Fibroblast of peridontal ligament (primary cell): ENCODE results near the gene ROBO1.

ENCODE experiments used
- DNase-seq: peaks from one replicate; pipeline ENCODE4 v3.0.0-alpha.2; 2010; ENCODE audit errors: extremely low read depth

ROBO1 gene

DNA sequence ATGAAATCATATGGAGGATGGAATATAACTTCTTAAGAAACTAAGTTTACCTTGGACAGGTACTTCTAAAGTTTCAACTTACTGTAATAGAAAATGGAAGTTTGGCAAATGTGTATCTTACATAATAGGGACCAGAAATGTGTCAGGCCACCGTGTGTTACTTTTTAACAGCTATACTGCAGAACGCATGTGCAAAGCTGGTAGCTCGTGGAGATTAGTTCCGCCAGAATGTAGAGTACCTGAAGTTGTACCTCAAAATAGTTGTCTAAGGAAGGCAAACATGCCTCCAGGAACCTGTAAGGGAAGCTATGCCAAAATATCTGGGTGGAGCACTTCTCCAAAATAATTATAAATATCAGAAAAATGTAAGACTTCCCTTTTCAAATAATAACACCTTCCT, 920.6 kb downstream of the ROBO1 start:
- no peak for DNase-seq

DNA sequence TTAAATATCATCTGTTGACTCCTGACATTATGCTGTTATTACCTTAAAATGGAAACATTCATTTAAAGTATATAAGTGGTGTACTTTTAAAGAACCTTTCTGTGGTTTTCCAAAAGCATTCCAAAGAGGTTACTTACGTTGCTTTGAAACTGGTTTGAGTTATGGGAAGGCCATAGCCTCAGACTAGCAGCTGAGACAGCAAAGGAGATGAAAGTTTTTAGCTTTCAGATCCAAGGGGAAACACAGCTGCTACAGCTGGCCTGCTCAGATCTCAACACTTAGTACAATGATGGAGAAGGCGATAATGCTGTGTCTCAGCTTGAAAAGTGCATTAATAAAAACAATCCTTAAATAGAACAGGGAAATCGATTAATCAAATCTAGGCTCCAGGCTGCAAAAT, 921.1 kb downstream of the ROBO1 start:
- DNase-seq: peak; percentile 62

DNA sequence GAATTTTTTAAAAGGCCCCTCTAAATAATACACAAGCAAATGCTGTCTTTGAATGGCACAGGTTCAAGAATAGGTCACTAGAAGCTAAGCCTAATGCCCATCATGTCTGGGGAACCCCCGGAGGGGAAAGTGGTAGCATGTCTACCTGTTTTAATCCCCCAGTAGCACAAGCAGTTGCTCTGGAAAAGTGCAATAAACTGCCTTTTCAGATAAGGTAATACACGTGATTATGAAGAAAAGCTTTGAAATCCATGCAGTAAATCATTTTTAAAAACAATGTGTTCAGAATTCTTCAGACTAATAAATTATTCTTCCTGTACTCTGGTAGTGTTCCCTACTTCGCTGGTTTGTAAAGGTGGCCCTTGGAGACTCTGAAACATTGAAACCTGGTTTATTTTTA, 922.2 kb downstream of the ROBO1 start:
- no peak for DNase-seq

DNA sequence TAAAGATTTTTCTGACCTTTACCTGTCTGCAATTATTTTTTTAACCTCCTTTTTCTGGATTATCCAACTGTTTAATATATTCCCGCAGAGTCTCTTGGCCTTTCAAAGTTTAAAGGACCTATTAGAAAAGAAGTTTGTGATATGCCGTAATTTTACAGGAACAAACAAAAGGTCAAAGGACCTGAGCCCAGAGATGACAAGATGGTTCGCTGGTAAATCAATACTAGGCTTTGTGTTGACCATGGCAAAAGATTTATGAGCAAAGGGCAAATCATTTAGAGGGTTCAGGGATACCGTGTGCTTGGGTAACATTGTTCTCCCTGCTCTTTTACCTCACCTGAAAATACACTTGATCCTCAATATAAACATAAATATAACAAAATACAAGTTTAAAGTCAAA, 923.5 kb downstream of the ROBO1 start:
- no peak for DNase-seq

DNA sequence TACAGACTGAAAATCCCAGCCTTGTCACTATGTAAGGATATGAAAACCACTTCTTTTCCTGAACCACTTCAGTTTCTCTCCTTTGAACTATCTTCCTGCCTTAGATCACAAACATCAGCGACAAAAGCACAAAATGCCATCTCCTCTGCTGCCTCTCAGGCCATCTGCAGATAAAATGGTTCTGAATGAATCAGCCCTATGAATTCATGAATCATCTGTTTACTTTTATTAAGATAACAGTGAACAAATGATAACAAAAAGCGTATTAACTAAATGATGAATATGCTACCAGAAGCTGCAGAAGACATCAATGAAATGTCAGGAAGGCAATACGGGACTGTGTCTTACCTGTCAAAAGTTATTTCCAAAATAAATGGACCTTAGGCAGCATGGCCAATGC, 928.1 kb downstream of the ROBO1 start:
- DNase-seq: no peak

DNA sequence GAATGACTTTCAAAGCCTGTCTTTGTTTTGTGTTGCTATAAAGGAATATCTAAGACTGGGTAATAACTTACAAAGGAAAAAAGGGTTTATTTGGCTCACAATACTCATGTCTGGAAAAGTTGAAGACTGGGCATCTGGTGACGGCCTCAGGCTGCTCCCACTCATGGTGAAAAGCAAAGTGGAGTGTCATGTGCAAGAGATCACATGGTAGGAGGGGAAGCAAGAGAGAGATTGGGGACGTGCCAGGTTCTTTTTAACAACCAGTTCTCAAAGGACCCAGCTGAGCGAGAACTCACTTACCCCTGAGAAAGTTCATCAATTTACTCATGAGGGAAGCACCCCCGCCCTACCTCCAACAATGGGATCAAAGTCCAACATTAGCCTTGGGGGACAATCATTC, 929.4 kb downstream of the ROBO1 start:
- DNase-seq: no peak

DNA sequence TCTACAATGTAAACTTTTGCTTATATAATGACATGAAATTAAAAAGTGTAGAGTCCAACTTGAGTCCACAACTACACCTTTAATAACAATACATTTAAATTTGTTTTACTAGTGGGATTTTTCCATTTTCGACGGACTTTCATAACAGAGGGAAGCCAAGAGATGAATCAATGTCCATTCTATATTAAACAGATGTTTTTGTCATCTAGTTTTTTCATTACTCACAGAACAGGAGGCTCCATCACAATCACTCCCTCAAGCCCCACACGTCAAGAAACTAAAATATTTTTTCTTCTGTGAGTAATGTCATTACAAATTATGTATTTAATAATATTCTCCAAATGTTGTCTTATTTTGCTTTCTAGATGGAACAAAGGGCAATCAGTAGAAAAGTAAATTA, 932.9 kb downstream of the ROBO1 start:
- no peak for DNase-seq

DNA sequence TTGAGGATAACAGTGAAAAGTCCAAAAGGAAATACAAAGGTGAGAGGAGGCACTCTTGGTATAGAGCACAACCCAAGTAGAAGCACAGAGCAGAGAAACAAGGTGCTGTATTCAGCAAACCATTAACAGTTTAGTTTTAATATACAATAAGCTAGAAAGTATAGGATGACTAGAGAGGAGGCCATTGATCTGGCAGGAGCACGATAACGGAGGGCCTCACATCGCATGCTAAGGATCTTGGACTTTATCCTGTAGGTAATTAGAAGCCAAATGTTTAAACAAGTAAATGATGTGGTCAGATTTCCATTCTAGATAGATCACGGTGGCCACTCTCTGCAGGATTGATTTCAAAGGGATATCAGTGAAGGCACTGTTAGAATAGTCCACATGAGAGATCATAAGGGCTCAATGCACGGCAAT, 935.0 kb downstream of the ROBO1 start:
- DNase-seq: no peak

DNA sequence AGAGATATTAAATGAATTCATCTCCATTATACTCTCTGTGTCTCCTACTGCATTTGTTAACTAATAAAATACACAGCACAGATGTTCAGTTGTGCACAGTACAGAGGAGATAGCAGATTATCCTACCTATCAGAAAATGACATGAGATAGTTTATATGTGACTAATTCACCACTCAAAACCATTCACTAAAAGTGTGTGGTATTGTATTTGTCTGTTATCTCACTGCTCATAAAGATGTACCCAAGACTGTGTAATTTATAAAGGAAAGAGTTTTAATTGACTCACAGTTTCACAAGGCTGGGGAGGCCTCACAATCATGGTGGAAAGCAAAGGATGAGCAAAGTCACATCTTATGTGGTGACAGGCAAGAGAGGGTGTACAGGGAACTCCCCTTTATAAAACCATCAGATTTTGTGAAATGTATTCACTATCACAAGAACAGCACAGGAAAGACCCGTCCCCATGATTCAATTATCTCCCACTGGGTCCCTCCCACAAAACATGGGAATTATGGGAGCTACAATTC, 936.3 kb downstream of the ROBO1 start:
- no peak for DNase-seq

DNA sequence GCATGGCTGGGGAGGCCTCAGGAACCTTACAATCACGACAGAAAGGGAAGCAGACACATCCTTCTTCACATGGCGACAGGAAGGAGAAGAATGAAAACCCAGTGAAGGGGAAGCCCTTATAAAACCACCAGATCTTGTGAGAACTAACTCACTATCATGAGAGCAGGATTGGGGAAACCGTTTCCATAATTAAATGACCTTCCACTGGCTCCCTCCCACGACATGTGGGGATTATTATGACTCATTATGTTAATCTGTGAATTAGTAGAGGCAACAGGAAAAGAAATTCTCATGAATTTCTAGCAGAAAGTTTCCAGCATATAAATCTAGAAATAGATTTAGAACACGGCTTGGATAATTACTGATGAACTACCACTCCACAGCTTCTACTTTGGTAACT, 937.3 kb downstream of the ROBO1 start:
- peak; percentile 16 for DNase-seq

DNA sequence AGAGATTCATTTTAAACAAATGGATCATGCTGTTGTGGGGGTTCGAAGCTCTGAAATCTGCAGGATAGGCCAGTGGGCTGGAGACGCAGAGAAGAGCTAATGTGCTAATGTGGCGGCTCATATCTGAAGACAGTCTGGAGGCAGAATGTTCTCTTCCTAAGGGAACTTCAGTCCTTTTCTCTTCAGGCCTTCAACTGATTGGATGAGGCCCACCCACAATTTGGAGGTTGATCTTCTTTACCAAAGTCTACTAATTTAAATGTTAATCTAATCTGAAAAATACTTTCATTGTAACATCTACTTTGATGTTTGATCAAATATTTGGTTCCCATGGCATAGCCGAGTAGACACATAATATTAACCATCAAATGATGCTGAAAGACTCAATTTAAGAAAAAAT, 940.2 kb downstream of the ROBO1 start:
- no peak for DNase-seq

DNA sequence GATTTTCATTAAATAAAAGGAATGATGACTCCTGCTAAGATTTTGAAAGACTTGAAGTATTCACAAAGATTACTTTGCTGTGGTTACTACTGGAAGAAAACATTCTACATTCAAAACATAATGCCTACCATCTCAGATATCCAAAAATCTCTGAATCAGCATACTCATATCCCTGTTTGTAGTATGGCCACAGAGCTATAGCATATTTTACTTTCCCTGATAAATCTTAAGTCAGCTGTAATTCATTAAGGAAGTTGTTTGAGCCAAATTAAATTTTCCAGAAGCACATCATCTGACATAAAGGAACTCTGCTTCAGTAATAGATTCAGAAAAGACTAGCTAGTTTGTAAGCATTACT, 942.0 kb downstream of the ROBO1 start:
- DNase-seq: peak; percentile 80

DNA sequence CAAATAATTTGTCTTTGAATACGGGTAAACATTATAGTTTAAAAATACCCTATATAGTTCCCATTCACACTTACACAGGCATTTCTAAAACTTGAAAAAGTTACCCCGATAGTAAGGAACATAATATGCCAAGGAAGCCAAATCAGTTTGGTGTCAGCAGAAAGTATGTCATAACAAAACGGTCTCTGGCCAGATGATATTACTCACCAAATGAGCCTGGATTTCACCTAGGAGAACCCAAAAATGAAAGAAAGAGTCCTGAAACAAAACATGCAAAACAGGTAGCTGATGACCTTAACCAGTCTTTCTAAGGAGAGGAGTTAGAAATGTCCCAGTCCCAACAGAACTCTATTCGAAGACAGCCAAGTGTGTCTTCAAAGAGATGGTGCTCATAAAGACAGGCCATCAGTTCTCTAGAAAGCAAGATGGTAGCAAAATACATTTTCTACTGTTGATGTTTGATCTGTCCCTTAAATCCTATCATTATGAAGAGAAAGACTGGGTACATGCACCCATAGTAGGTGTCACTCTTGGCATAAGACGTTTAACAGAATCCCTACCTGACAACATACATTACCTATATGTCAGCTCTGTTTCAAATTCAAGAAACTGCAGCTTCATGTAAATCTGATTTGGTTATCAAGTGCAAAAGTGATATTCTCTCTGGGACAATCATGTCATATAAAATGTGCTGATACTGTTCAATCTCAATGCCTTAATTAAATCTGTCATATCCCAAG, 942.5 kb downstream of the ROBO1 start:
- no peak for DNase-seq

DNA sequence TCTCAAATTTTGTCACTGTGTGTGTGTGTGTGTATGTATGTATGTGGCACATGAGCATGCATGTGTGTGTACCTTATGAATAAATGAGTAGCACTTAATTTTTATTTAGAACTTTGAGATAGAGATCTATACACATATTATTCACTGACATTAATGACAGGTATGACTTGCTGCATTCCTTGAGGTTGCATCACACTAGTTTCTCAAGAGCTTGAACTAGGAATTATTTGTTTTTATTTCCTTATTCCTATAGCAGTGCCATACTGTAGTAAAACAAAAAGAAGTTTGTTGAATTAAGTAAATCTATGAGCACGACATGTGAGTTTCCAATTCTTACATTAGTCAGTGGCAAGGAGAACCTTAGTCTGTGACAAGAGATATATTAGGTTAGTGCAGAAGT, 943.9 kb downstream of the ROBO1 start:
- DNase-seq: no peak

DNA sequence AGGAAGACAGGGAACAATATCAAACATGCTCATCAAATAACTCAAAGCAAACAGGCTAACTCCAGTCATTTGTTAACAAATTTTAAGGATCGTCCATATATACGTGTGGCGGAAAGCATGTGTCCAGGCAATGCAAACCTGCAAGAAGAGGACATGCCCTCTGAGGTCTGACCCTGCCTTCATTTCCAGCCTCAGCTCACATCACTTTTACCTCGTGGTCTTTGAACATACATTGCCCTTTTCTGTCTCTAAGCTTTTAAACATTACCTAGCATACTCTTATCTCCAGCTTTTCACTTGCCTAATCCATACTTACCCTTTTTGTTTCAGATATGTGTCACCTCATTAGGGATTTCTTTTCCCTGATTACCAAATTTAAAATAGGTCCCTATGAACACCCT, 944.4 kb downstream of the ROBO1 start:
- DNase-seq: no peak

DNA sequence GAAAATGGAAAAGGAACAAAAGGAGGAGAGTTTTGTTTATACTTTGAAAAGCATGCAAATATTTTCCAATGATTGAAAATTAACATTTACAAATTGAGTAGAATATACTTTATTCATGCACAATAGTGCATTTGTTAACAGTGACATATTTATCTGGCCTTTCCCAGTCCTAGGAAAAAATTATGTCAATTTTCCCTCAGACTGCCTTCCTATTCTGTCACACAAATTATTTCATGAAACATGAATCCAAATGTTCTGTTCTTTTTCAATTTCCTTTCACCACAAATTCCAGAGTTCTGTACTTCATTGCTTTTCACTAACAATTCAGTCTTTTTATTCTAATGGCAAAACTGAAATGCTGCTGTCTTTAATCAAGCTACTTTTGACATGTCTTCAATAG, 945.1 kb downstream of the ROBO1 start:
- DNase-seq: no peak

DNA sequence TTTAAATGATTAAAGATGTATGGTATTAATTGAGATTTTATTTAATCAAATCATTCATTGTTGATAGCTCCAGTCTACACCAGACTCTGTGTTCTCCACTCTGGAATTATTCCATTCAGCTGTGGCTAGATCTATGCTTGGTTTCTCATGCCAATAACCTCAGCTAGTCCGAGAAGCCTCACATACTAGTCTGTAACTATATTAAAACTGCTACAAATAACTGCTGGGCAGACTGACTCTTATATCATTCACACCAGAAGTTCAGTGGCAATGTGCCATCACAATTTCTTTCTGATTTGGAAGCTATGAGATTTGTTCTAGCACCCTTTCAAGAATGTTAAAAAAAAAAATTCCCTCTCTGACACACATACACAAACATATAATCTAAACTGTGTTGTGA, 947.3 kb downstream of the ROBO1 start:
- DNase-seq: peak; percentile 35

DNA sequence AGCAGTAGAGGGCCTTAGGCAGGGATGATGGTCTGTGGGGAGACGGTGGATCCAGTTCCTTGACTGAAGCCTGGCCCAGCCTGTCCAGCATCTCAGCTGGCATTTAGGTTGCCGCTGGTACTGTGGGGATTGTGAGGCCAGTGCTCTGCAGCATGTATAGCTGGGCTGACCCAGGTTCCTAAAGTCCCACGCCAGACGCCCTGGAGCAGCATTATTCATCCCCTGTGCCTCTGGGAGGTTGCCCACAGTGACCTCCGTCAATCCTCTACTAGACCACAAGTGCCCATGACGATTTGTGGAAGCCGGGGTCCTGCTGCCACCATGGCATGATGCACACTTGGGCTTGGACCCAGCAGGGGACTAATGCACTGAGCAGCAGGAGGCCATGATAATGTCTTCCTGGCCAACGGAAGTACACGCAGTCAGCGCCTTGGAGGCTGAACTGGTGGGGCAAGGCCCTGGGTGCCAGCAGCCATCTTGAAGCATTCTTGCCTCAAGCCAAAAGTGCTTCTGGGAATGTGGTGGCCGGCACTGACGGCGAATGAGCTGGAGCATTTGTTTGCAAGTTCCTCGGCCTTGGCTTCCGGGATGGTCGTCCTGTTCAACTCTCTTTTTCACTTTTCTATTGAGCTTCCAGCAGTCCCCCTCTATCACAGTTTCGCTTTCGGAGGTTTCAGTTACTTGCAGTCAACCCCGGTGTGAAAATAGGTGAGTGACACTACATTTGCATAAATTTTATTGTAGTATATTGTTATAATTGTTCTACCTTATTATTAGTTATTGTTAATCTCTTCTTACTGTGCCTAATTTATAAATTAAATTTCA, 949.4 kb downstream of the ROBO1 start:
- no peak for DNase-seq

DNA sequence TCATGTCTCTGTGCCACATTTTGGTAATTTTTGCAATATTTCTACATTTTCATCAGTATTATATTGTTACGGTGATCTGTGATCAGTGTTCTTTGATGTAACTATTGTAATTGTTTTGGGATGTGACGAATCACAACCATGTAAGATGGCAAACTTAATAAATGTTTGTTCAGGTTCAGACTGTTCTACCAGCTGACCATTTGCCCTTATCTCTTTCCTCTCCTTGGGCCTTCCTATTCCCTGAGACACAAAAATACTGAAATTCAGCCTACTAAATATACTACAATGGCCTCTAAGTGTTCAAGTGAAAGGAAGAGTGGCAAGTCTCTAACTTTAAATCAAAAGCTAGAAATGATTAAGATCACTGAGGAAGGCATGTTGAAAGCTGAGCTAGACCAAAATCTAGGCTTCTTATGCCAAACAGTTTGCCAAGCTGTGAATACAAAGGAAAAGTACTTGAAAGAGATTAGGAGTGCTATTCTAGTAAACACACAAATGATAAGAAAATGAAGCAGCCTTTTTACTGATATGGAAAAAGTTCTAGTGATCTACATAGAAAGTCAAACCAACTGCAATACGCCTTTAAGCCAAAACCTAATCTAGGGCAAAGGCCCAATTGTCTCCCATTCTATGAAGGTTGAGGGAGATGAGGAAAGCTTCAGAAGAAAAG, 952.8 kb downstream of the ROBO1 start:
- no peak for DNase-seq

DNA sequence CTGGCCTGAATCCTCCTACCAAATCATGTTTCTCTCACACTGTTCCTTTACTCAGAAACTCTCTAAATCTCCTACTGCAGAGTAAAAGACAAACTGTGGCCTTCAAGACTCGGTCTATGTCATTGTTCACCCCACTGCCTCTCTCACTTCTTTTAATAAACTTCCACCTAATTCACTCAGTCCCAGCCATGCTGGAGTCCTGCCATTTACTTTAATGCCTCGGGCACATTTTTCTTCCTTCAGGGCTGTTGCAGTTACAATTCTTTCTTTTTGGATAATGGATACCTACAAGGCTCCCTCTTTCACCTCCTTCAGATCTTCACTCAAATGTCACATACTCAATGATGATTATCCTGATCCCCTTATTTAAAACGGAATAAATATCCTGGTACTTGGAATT, 955.6 kb downstream of the ROBO1 start:
- no peak for DNase-seq

DNA sequence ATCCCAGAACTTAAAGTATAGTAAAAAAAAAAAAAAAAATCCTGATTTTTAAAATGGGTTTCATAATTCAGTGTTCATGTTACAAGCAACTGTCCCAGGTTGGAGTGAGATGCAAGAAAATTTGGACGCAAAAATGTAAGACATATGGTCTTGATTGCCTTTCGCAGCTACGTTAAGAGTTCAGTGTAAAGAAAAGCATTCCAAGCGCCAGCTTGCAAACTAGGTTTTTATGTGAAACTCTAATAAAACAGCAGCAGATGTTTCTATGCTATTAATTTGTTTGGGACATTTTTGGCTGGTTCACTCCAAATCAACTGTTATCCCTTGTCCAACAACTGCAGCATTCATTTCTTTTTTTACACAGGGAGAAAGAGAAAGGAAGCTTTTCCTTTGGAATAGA, 957.8 kb downstream of the ROBO1 start:
- peak; percentile 58 for DNase-seq

DNA sequence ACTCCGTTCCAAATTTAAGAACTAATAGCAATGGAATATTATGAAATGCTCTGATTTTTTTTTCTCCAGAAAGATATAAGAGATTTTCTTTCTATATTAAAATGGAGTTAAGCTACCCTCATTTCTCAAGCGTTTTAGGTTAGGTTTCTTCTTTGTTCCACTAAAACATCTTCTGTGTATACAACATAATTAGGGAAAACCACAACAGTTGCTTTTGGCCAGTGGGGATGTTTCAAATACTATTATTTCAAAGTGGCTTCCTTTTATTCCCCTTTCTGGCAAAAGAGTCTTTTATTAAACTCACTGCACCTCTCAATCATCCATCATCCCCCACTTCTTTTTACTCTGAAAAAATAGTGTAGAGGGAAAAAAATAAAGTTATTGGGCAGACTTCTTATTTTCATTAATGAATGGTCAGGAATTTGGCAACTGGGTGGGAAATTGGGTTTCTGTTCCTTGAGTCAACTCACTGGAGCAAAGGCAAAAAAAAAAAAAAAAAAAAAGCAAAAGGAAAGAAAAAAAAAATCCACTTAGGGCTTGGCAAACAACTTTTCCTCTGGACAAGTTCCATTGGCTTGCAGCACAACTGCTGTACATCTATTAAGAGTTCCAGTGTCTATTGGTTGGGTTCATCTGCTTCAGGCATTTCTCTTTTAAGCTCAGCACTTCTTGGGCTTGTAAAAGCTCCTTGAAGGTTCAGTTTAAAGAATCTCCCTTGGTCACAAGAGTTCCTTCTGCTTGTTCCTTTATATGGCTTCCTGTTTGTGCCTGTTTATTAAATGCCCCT, 963.4 kb downstream of the ROBO1 start:
- DNase-seq: peak; percentile 92
